ENCODE measurements around the gene HTT. TPM values are rescaled to one million over a fixed set of nuclear protein-coding genes. Genes with fewer than 3 reads are reported as not detected.
"Not testable (repeated sequence)": the region's sequence is repeated elsewhere in the genome, so short reads cannot be mapped to it uniquely, and the experiment has no call there.

The HTT gene
- total and polyA plus RNA-seq, 4 experiments from 2014 or later, result 0.57 to 67.7 (median 33.5) TPM

- peak overlapping the region in 1 of 7 donors; percentile 22 for H3K27ac Mint-ChIP-seq
- H3K27me3 Mint-ChIP-seq, result no peaks in the 10 kb centered on the region
- H3K4me1 Mint-ChIP-seq, result no peaks in the 10 kb centered on the region
- no peaks in the 10 kb centered on the region for H3K27me3 ChIP-seq (ENCODE audit: insufficient read depth, low read length)
- no peaks in the 10 kb centered on the region for H3K4me1 ChIP-seq (ENCODE audit: insufficient read depth, low read length)
- peaks cover 51 to 63% of the 10 kb centered on the region in 2 donors for H3K36me3 Mint-ChIP-seq
- H3K9me3 ChIP-seq (ENCODE audit: control insufficient read depth in 1 of 2, low read length in 2 of 2), result no peaks in the 10 kb centered on the region
- DNase-seq, result no peak
- no peak overlapping the region for H3K4me3 Mint-ChIP-seq
- H3K4me3 ChIP-seq (ENCODE audit: low read length in 2 of 2), result no peak overlapping the region
- ChIA-PET POLR2A (ENCODE audit: partially characterized antibody) (no interaction called here), CTCF (ENCODE audit: partially characterized antibody) (no interaction called here)
- no peaks in the 10 kb centered on the region for H3K9me3 Mint-ChIP-seq
- intact Hi-C loops (cut with micrococcal nuclease), result no loop called here
- H3K27ac ChIP-seq (ENCODE audit: low read depth, low read length), result no peak overlapping the region
- H3K36me3 ChIP-seq (ENCODE audit: insufficient read depth, low read length), result peaks cover 49% of the 10 kb centered on the region
Measured at GRCh38 chr4:3145234-3145924, 70.9 kb downstream of the HTT start.

GRCh38 chr4:3148926-3149325, 74.4 kb downstream of the HTT start:
- H3K27ac Mint-ChIP-seq, result no peak overlapping the region
- ChIA-PET CTCF (ENCODE audit: partially characterized antibody) (no interaction called here), POLR2A (ENCODE audit: partially characterized antibody) (no interaction called here)
- no peak overlapping the region for H3K4me3 Mint-ChIP-seq
- H3K36me3 Mint-ChIP-seq, result peaks cover 61 to 80% of the 10 kb centered on the region in 2 donors
- Histone ChIP-seq H3K27ac (ENCODE audit: low read depth, low read length) (no peak overlapping the region), H3K4me3 (ENCODE audit: low read length in 2 of 2) (no peak overlapping the region), H3K27me3 (ENCODE audit: insufficient read depth, low read length) (no peaks in the 10 kb centered on the region), H3K9me3 (ENCODE audit: control insufficient read depth in 1 of 2, low read length in 2 of 2) (no peaks in the 10 kb centered on the region), H3K4me1 (ENCODE audit: insufficient read depth, low read length) (no peaks in the 10 kb centered on the region), H3K36me3 (ENCODE audit: insufficient read depth, low read length) (peaks cover 48% of the 10 kb centered on the region)
- H3K9me3 Mint-ChIP-seq, result no peaks in the 10 kb centered on the region
- H3K27me3 Mint-ChIP-seq, result no peaks in the 10 kb centered on the region
- H3K4me1 Mint-ChIP-seq, result peaks cover 0 to 2% (median 0%) of the 10 kb centered on the region in 4 donors
- no peak for DNase-seq
- intact Hi-C loops (cut with micrococcal nuclease), result no loop called here

DNA sequence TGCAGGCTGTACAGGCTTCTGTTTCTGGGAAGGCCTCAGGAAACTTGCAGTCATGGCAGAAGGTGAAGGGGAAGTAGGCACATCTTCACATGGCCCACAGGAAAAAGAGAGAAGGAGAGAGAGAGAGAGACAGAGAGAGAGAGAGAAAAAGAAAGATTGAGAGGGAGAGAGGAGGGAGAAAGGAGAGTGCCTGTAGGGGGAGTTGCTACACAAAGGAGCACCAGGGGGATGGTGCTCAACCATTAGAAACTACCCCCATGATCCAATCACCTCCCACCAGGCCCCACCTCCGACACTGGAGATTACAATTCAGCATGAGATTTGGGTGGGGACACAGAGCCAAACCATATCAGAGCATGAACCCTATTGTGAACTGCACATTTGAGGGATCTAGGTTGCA, 76.8 kb downstream of the HTT start:
- H3K9me3 ChIP-seq (ENCODE audit: control insufficient read depth in 1 of 2, low read length in 2 of 2), result not testable (repeated sequence)
- CTCF ChIA-PET (ENCODE audit: partially characterized antibody), result interaction anchor here (0.8 kb wide), 1 partner anchor 44 kb away, joined by 3 read pairs; no protein-coding TSS in a partner anchor
- H3K36me3 Mint-ChIP-seq, result peaks cover 52 to 77% of the 10 kb centered on the region in 2 donors

DNA sequence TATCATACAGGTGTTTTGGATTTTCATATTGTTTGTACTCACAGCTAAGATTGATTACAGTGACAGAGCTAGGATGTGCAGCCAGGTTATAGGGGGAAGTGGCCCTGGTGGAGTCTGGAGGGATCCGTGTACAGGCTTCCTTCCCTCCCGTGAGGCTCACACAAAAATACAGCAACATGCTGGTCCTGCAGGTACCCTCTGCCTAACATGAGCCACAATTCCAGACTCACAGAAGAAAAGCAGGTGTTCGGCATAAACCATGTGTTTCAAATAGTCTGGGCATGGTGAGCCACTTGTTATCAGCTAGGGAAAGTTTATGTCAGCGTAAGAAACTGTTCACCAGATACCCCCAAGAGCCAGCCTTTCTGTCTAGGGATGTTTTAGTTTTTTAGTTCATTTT, 82.9 kb downstream of the HTT start:
- ChIA-PET CTCF (ENCODE audit: partially characterized antibody) (no interaction called here), POLR2A (ENCODE audit: partially characterized antibody) (no interaction called here)
- no peaks in the 10 kb centered on the region for H3K4me1 ChIP-seq (ENCODE audit: insufficient read depth, low read length)
- Mint-ChIP-seq H3K4me3 (no peak overlapping the region), H3K9me3 (peaks cover 0 to 12% (median 6%) of the 10 kb centered on the region in 8 donors), H3K27ac (no peak overlapping the region), H3K36me3 (peaks cover 63 to 84% of the 10 kb centered on the region in 2 donors), H3K27me3 (no peaks in the 10 kb centered on the region), H3K4me1 (peaks cover 0 to 3% (median under 1%) of the 10 kb centered on the region in 4 donors)
- no peaks in the 10 kb centered on the region for H3K9me3 ChIP-seq (ENCODE audit: control insufficient read depth in 1 of 2, low read length in 2 of 2)
- no peak overlapping the region for H3K27ac ChIP-seq (ENCODE audit: low read depth, low read length)
- H3K27me3 ChIP-seq (ENCODE audit: insufficient read depth, low read length), result no peaks in the 10 kb centered on the region
- DNase-seq, result no peak
- intact Hi-C loops (cut with micrococcal nuclease), result no loop called here
- no peak overlapping the region for H3K4me3 ChIP-seq (ENCODE audit: low read length in 2 of 2)
- H3K36me3 ChIP-seq (ENCODE audit: insufficient read depth, low read length), result peaks cover 40% of the 10 kb centered on the region

More for the DNA sequence above, 76.8 kb downstream of the HTT start:
- H3K4me3 Mint-ChIP-seq; H3K4me3 ChIP-seq (ENCODE audit: low read length in 2 of 2); POLR2A ChIA-PET (ENCODE audit: partially characterized antibody); intact Hi-C loops (cut with micrococcal nuclease); H3K4me1 ChIP-seq (ENCODE audit: insufficient read depth, low read length); H3K9me3 Mint-ChIP-seq; H3K27me3 ChIP-seq (ENCODE audit: insufficient read depth, low read length); H3K27me3 Mint-ChIP-seq; DNase-seq; H3K27ac ChIP-seq (ENCODE audit: low read depth, low read length); H3K4me1 Mint-ChIP-seq: not testable (repeated sequence)
- H3K36me3 ChIP-seq (ENCODE audit: insufficient read depth, low read length), result peaks cover 44% of the 10 kb centered on the region
- H3K27ac Mint-ChIP-seq, result peak overlapping the region in 1 of 7 donors; percentile 21

DNA sequence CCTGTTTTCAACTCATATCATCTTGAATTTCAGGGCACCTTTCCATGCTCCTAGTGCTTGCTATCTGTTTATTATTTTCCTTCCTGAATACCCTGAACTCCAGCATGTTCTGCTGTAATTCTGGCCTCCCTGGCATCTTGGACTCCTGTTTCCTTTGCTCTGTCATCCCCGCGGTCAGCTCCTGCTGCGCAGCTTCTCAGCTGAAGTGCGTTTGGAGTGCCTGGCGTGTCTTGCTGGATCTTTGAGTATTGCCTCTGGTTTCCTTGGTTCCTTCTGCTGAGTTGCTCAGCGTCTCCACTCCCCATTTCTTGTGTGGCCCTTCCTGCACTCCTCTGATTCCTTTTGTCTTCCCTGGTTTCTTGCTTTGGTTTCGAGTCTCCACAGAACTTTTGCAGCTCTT, 84.4 kb downstream of the HTT start:
- no peak overlapping the region for H3K27ac ChIP-seq (ENCODE audit: low read depth, low read length)
- Mint-ChIP-seq H3K9me3 (peaks cover 0 to 25% (median 13%) of the 10 kb centered on the region in 8 donors), H3K27me3 (no peaks in the 10 kb centered on the region), H3K4me3 (no peak overlapping the region), H3K4me1 (peaks cover under 1 to 6% (median 2%) of the 10 kb centered on the region in 4 donors), H3K36me3 (peaks cover 74 to 85% of the 10 kb centered on the region in 2 donors), H3K27ac (peak overlapping the region in 2 of 7 donors; percentile 64 to 81)
- no peak for DNase-seq
- H3K4me3 ChIP-seq (ENCODE audit: low read length in 2 of 2), result no peak overlapping the region
- ChIA-PET POLR2A (ENCODE audit: partially characterized antibody) (no interaction called here), CTCF (ENCODE audit: partially characterized antibody) (no interaction called here)
- intact Hi-C loops (cut with micrococcal nuclease), result no loop called here
- no peaks in the 10 kb centered on the region for H3K9me3 ChIP-seq (ENCODE audit: control insufficient read depth in 1 of 2, low read length in 2 of 2)
- peaks cover 38% of the 10 kb centered on the region for H3K36me3 ChIP-seq (ENCODE audit: insufficient read depth, low read length)
- H3K4me1 ChIP-seq (ENCODE audit: insufficient read depth, low read length), result no peaks in the 10 kb centered on the region
- H3K27me3 ChIP-seq (ENCODE audit: insufficient read depth, low read length), result no peaks in the 10 kb centered on the region

- H3K27ac Mint-ChIP-seq, result peak overlapping the region in 1 of 7 donors; percentile 30
Measured at GRCh38 chr4:3160438-3160837, 86.0 kb downstream of the HTT start.

GRCh38 chr4:3161044-3161443, 86.6 kb downstream of the HTT start:
- H3K4me1 ChIP-seq (ENCODE audit: insufficient read depth, low read length); H3K27me3 Mint-ChIP-seq; H3K9me3 ChIP-seq (ENCODE audit: control insufficient read depth in 1 of 2, low read length in 2 of 2); CTCF ChIA-PET (ENCODE audit: partially characterized antibody); intact Hi-C loops (cut with micrococcal nuclease); POLR2A ChIA-PET (ENCODE audit: partially characterized antibody); H3K4me3 ChIP-seq (ENCODE audit: low read length in 2 of 2); H3K27ac ChIP-seq (ENCODE audit: low read depth, low read length); H3K4me3 Mint-ChIP-seq; DNase-seq; H3K27ac Mint-ChIP-seq; H3K27me3 ChIP-seq (ENCODE audit: insufficient read depth, low read length): not testable (repeated sequence)
- H3K36me3 Mint-ChIP-seq, result peaks cover 84 to 95% of the 10 kb centered on the region in 2 donors
- peaks cover 0 to 26% (median 13%) of the 10 kb centered on the region in 8 donors for H3K9me3 Mint-ChIP-seq
- peaks cover 30% of the 10 kb centered on the region for H3K36me3 ChIP-seq (ENCODE audit: insufficient read depth, low read length)
- peaks cover 4 to 25% (median 12%) of the 10 kb centered on the region in 4 donors for H3K4me1 Mint-ChIP-seq

More at GRCh38 chr4:3160438-3160837, 86.0 kb downstream of the HTT start:
- Histone ChIP-seq H3K4me1 (ENCODE audit: insufficient read depth, low read length) (no peaks in the 10 kb centered on the region), H3K27me3 (ENCODE audit: insufficient read depth, low read length) (no peaks in the 10 kb centered on the region), H3K36me3 (ENCODE audit: insufficient read depth, low read length) (peaks cover 30% of the 10 kb centered on the region), H3K4me3 (ENCODE audit: low read length in 2 of 2) (no peak overlapping the region), H3K27ac (ENCODE audit: low read depth, low read length) (no peak overlapping the region), H3K9me3 (ENCODE audit: control insufficient read depth in 1 of 2, low read length in 2 of 2) (no peaks in the 10 kb centered on the region)
- H3K9me3 Mint-ChIP-seq, result peaks cover 0 to 26% (median 13%) of the 10 kb centered on the region in 8 donors
- DNase-seq, result no peak
- peaks cover 4 to 19% (median 10%) of the 10 kb centered on the region in 4 donors for H3K4me1 Mint-ChIP-seq
- ChIA-PET POLR2A (ENCODE audit: partially characterized antibody) (no interaction called here), CTCF (ENCODE audit: partially characterized antibody) (interaction anchor here (1.0 kb wide), 1 partner anchor 53 kb away, joined by 3 read pairs; no protein-coding TSS in a partner anchor)
- intact Hi-C loops (cut with micrococcal nuclease), result no loop called here
- no peaks in the 10 kb centered on the region for H3K27me3 Mint-ChIP-seq
- peaks cover 79 to 91% of the 10 kb centered on the region in 2 donors for H3K36me3 Mint-ChIP-seq
- H3K4me3 Mint-ChIP-seq, result no peak overlapping the region

Data from CD4-positive, alpha-beta memory T cell (primary cell).